NT2/D1 (cell line): ENCODE measurements around the gene SYVN1.
"Not testable (repeated sequence)": the region's sequence is repeated elsewhere in the genome, so short reads cannot be mapped to it uniquely, and the experiment has no call there.

Experiments used
- DNase-seq: peaks from one replicate; pipeline ENCODE4 v3.0.0-alpha.2; 2011; ENCODE audit warnings: low read depth, low spot score
- H3K27me3 ChIP-seq: 2 replicates; pipeline ENCODE4 v1.6.0; 2011; ENCODE audit warnings: mild to moderate bottlenecking; ENCODE audit not compliant: insufficient read length, insufficient read depth
- H3K36me3 ChIP-seq: 2 replicates; pipeline ENCODE4 v1.6.1; 2011; ENCODE audit warnings: mild to moderate bottlenecking, low read length, mixed read lengths; ENCODE audit not compliant: insufficient read depth, insufficient read length
- H3K4me1 ChIP-seq: 2 replicates; pipeline ENCODE4 v1.5.1; 2011; ENCODE audit not compliant: insufficient read depth, insufficient read length
- H3K4me3 ChIP-seq: 2 replicates; pipeline ENCODE4 v1.5.1; 2011; ENCODE audit warnings: low read depth; ENCODE audit not compliant: insufficient read length
- H3K9ac ChIP-seq: 2 replicates; pipeline ENCODE4 v1.6.0; 2011; ENCODE audit warnings: low read depth; ENCODE audit not compliant: insufficient read length
- H3K9me3 ChIP-seq: 2 replicates; pipeline ENCODE4 v1.5.1; 2011; ENCODE audit warnings: mild to moderate bottlenecking, low read length; ENCODE audit not compliant: insufficient read depth
- SUZ12 ChIP-seq: IDR thresholded peaks from 2 replicates; pipeline ENCODE4 v1.6.1; 2011; ENCODE audit not compliant: insufficient read length, insufficient read depth; ENCODE audit errors: extremely low read depth
- YY1 ChIP-seq: IDR thresholded peaks from 2 replicates; pipeline ENCODE4 v1.6.1; 2011; ENCODE audit not compliant: insufficient read length, insufficient read depth
- ZNF274 ChIP-seq: IDR thresholded peaks from 2 replicates; pipeline ENCODE4 v1.6.1; 2011; ENCODE audit warnings: mild to moderate bottlenecking, low read depth, low read length

Gene SYVN1

DNA sequence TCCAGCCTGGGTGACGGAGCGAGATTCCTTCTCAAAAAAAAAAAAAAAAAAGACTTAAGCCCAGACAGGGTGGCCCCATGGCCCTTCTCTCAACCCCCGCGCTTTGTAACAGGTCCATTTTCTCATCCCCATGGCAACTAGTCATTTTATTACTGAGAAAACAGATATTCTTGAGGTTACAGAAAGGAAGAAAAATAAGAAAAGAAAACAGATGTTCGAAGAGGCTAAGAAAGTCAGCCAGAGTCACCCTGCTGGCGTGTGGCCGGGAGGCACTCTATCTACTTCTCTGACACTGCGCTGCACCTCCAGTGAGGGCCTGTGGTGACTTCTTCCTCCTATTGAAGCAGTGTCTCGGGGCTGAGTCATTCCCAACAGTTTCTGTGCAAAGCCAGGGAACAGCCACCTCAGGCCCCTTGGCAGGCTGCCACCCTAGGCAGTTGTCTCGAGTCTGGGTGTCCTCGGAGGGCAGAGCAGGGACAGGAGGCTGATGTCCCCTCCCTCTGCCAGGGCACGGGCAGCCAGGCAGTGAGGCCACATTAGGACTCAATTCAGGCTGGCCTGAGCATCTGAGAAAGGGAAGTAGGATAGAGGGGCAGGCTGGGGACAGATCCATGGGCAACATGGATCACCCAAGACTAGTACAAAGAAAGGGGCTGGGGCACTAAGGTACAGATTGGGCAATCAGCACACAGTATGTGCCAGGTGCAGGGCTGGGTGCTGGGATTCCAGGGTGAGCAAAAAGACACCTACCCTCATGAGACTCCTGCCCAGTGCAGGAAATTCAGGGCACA, 16.4 kb upstream of the SYVN1 start:
- Histone ChIP-seq H3K4me3 (no peak overlapping the region), H3K27me3 (no peaks in the 10 kb centered on the region), H3K9me3 (peaks cover 19% of the 10 kb centered on the region), H3K36me3 (no peaks in the 10 kb centered on the region), H3K9ac (no peak overlapping the region), H3K4me1 (peaks cover 7% of the 10 kb centered on the region)
- DNase-seq = no peak
- no peak for TF ChIP-seq YY1
- TF ChIP-seq ZNF274 = no peak
- TF ChIP-seq SUZ12 = no peak

- DNase-seq, H3K9ac ChIP-seq, H3K27me3 ChIP-seq, H3K4me3 ChIP-seq, H3K4me1 ChIP-seq, H3K36me3 ChIP-seq: not testable (repeated sequence)
- H3K9me3 ChIP-seq = peaks cover 19% of the 10 kb centered on the region
Observed at GRCh38 chr11:65150131-65150508, 15.8 kb upstream of the SYVN1 start.

DNA sequence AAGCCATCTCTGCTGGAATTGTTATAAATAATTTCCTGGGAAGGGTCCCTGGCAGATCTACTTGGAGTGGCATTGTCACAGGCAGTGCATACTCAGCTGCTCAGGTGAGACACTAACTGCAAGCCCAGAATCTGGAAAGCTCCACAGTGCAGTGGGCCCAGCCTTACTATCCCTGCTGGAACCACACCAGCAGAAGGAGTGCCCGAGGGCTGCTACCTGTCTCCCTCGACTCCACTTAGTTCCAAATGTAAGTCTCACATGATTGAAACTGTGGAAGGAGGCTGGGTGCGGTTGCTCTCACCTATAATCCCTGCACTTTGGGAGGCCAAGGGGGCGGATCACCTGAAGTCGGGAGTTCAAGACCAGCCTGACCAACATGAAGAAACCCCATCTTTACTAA, 14.3 kb upstream of the SYVN1 start:
- Histone ChIP-seq H3K36me3 (no peaks in the 10 kb centered on the region), H3K9ac (no peak overlapping the region), H3K27me3 (no peaks in the 10 kb centered on the region), H3K4me3 (no peak overlapping the region), H3K9me3 (peaks cover 19% of the 10 kb centered on the region), H3K4me1 (peaks cover 7% of the 10 kb centered on the region)
- TF ChIP-seq ZNF274 (no peak), YY1 (no peak), SUZ12 (no peak)
- DNase-seq = no peak

- no peak for TF ChIP-seq SUZ12
- no peak for TF ChIP-seq YY1
- TF ChIP-seq ZNF274 = no peak
- Histone ChIP-seq H3K4me3 (no peak overlapping the region), H3K9me3 (peaks cover 19% of the 10 kb centered on the region), H3K27me3 (no peaks in the 10 kb centered on the region), H3K36me3 (no peaks in the 10 kb centered on the region), H3K4me1 (peaks cover 7% of the 10 kb centered on the region), H3K9ac (no peak overlapping the region)
- no peak for DNase-seq
Observed at GRCh38 chr11:65147352-65148075, 13.2 kb upstream of the SYVN1 start.

DNA sequence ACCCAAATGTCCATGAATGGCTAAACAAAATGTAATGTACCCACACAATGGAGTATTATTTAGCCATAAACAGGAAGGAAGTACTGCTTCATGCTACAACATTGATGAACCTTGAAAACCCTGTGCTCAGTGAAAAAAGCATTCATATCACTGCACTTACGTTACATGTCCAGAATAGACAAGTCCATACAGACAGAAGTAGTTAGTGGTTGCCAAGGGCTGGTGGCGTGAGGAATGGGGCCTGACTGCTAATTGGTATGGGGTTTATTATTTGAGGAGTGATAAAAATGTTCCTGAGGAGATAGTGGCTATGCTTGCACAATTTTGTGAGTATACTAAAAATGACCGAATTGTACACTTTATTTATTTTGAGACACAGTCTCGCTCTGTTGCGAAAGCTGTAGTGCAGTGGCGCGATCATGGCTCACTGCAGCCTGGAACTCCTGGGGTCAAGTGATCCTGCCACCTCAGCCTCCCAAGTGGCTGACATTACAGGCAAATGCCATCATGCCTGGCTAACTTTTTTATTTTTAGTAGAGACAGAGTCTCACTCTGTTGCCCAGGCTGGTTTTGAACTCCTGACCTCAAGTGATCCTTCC, 7.7 kb upstream of the SYVN1 start:
- DNase-seq = no peak
- TF ChIP-seq ZNF274 (no peak), YY1 (no peak), SUZ12 (no peak)

GRCh38 chr11:65136515-65137096, 2.3 kb upstream of the SYVN1 start:
- Histone ChIP-seq H3K4me1 (peaks cover 12% of the 10 kb centered on the region), H3K9ac (no peak overlapping the region), H3K27me3 (no peaks in the 10 kb centered on the region), H3K36me3 (peaks cover 15% of the 10 kb centered on the region), H3K4me3 (no peak overlapping the region), H3K9me3 (no peaks in the 10 kb centered on the region)
- TF ChIP-seq SUZ12 = no peak
- TF ChIP-seq YY1 = no peak
- no peak for TF ChIP-seq ZNF274
- no peak for DNase-seq

More for the DNA sequence above, 7.7 kb upstream of the SYVN1 start:
- Histone ChIP-seq H3K36me3 (no peaks in the 10 kb centered on the region), H3K4me3 (no peak overlapping the region), H3K9ac (no peak overlapping the region), H3K27me3 (no peaks in the 10 kb centered on the region), H3K9me3 (peaks cover 9% of the 10 kb centered on the region), H3K4me1 (no peaks in the 10 kb centered on the region)

- H3K4me1 ChIP-seq = peaks cover 12% of the 10 kb centered on the region
- peak overlapping the region; percentile 96 for H3K4me3 ChIP-seq
- H3K9me3 ChIP-seq = no peaks in the 10 kb centered on the region
- DNase-seq = no peak
- peak overlapping the region; percentile 99 for H3K9ac ChIP-seq
- no peak for TF ChIP-seq YY1
- TF ChIP-seq ZNF274 = no peak
- TF ChIP-seq SUZ12 = no peak
- peaks cover 24% of the 10 kb centered on the region for H3K36me3 ChIP-seq
- no peaks in the 10 kb centered on the region for H3K27me3 ChIP-seq
Observed at GRCh38 chr11:65135633-65136145, 1.4 kb upstream of the SYVN1 start.
